ENCODE data around the gene KIF16B. TPM values are rescaled to one million over a fixed set of nuclear protein-coding genes. Genes with fewer than 3 reads are reported as not detected.

Gene KIF16B
- total RNA-seq, 1 donor from 2014 or later = 22.1 TPM

- no peak for DNase-seq
Measured at GRCh38 chr20:16349523-16350260, 223.6 kb downstream of the KIF16B start.

GRCh38 chr20:16346956-16347355, 226.3 kb downstream of the KIF16B start:
- DNase-seq = no peak

- DNase-seq = no peak
Measured at GRCh38 chr20:16337707-16338106, 235.5 kb downstream of the KIF16B start.

- no peak for DNase-seq
Measured at GRCh38 chr20:16327606-16328005, 245.6 kb downstream of the KIF16B start.

- DNase-seq = no peak
Measured at GRCh38 chr20:16321291-16321690, 252.0 kb downstream of the KIF16B start.

- no peak for DNase-seq
Measured at GRCh38 chr20:16317445-16318362, 255.5 kb downstream of the KIF16B start.

GRCh38 chr20:16316513-16316912, 256.7 kb downstream of the KIF16B start:
- DNase-seq = no peak

GRCh38 chr20:16314748-16315159, 258.5 kb downstream of the KIF16B start:
- DNase-seq = no peak

- no peak for DNase-seq
Measured at GRCh38 chr20:16314320-16314719, 258.9 kb downstream of the KIF16B start.

- DNase-seq = no peak
Measured at GRCh38 chr20:16313917-16314316, 259.3 kb downstream of the KIF16B start.

GRCh38 chr20:16312998-16313397, 260.2 kb downstream of the KIF16B start:
- DNase-seq = no peak

- DNase-seq = no peak
Measured at GRCh38 chr20:16311756-16312155, 261.5 kb downstream of the KIF16B start.

GRCh38 chr20:16308754-16309153, 264.5 kb downstream of the KIF16B start:
- no peak for DNase-seq

GRCh38 chr20:16302818-16303217, 270.4 kb downstream of the KIF16B start:
- no peak for DNase-seq

GRCh38 chr20:16301986-16302385, 271.3 kb downstream of the KIF16B start:
- DNase-seq = no peak

- DNase-seq = no peak
Measured at GRCh38 chr20:16299897-16300296, 273.4 kb downstream of the KIF16B start.

- no peak for DNase-seq
Measured at GRCh38 chr20:16296931-16297330, 276.3 kb downstream of the KIF16B start.

GRCh38 chr20:16295534-16295933, 277.7 kb downstream of the KIF16B start:
- no peak for DNase-seq

- no peak for DNase-seq
Measured at GRCh38 chr20:16293590-16293989, 279.7 kb downstream of the KIF16B start.

GRCh38 chr20:16292226-16292880, 280.9 kb downstream of the KIF16B start:
- DNase-seq = no peak

GRCh38 chr20:16290358-16290757, 282.9 kb downstream of the KIF16B start:
- DNase-seq = no peak

- DNase-seq = no peak
Measured at GRCh38 chr20:16287776-16288175, 285.5 kb downstream of the KIF16B start.

GRCh38 chr20:16286601-16287000, 286.6 kb downstream of the KIF16B start:
- DNase-seq = no peak
